OCI-LY3 (cell line): Measurements from ENCODE around the gene GRHPR.

Source experiments
- H2AFZ ChIP-seq: fragments of 200-600, 300-600 bp; shearing (Covaris generic); 2 replicates; pipeline ENCODE4 v1.6.0; 2014; ENCODE audit warnings: antibody characterized with exemption, low read depth, low read length
- H3K27ac ChIP-seq: fragments of 200-600, 300-600 bp; sonication (generic); 2 replicates; pipeline ENCODE4 v1.5.1; 2014; ENCODE audit warnings: mild to moderate bottlenecking, low read length, moderate library complexity, mixed read lengths
- H3K27me3 ChIP-seq: fragments of 200-600, 300-600 bp; sonication (generic); 2 replicates; pipeline ENCODE4 v1.6.1; 2014; ENCODE audit warnings: low read depth, low read length, mixed read lengths
- H3K36me3 ChIP-seq: fragments of 200-600, 300-600 bp; sonication (generic); replicated peaks from 2 replicates; pipeline ENCODE3; 2014; ENCODE audit warnings: low read depth, low read length, mixed read lengths
- H3K4me1 ChIP-seq: fragments of 300-600, 200-600 bp; sonication (generic); 2 replicates; pipeline ENCODE4 v1.6.1; 2014; ENCODE audit warnings: low read length, mixed read lengths
- H3K4me2 ChIP-seq: fragments of 200-600, 300-600 bp; sonication (generic); 2 replicates; pipeline ENCODE4 v1.6.1; 2014; ENCODE audit warnings: low read length, mixed read lengths
- H3K4me3 ChIP-seq: fragments of 300-600, 200-600 bp; sonication (generic); 2 replicates; pipeline ENCODE4 v1.5.1; 2014; ENCODE audit warnings: antibody characterized with exemption, mild to moderate bottlenecking, low read length, moderate library complexity
- H3K79me2 ChIP-seq: fragments of 300-600, 200-600 bp; shearing (Covaris generic); 2 replicates; pipeline ENCODE4 v1.6.1; 2014; ENCODE audit warnings: mild to moderate bottlenecking, low read length, mixed read lengths
- H3K9ac ChIP-seq: fragments of 300-600, 200-600 bp; shearing (Covaris generic); 2 replicates; pipeline ENCODE4 v1.6.0; 2014; ENCODE audit warnings: mild to moderate bottlenecking, low read length, moderate library complexity
- H3K9me3 ChIP-seq: fragments of 200-600, 300-600 bp; shearing (Covaris generic); 2 replicates; pipeline ENCODE4 v1.6.1; 2014; ENCODE audit warnings: low read length, mixed read lengths; ENCODE audit not compliant: insufficient read depth
- H4K20me1 ChIP-seq: fragments of 200-600, 300-600 bp; sonication (generic); 2 replicates; pipeline ENCODE4 v1.6.1; 2016; ENCODE audit warnings: low read length, mixed read lengths; ENCODE audit not compliant: insufficient read depth
- EZH2phosphoT487 ChIP-seq: fragments of 200-600 bp; shearing (Covaris generic); IDR thresholded peaks from 2 replicates; pipeline ENCODE4 v1.6.1; 2018; ENCODE audit warnings: antibody characterized with exemption, mixed run types, low read depth
- TF ChIP-seq, protein P1 (sequence below): fragments of 200-600, 300-600 bp; sonication (generic); IDR thresholded peaks from 2 replicates; pipeline ENCODE4 v1.5.1; 2014; ENCODE audit warnings: antibody characterized with exemption, low read length, low read depth

The GRHPR gene

DNA sequence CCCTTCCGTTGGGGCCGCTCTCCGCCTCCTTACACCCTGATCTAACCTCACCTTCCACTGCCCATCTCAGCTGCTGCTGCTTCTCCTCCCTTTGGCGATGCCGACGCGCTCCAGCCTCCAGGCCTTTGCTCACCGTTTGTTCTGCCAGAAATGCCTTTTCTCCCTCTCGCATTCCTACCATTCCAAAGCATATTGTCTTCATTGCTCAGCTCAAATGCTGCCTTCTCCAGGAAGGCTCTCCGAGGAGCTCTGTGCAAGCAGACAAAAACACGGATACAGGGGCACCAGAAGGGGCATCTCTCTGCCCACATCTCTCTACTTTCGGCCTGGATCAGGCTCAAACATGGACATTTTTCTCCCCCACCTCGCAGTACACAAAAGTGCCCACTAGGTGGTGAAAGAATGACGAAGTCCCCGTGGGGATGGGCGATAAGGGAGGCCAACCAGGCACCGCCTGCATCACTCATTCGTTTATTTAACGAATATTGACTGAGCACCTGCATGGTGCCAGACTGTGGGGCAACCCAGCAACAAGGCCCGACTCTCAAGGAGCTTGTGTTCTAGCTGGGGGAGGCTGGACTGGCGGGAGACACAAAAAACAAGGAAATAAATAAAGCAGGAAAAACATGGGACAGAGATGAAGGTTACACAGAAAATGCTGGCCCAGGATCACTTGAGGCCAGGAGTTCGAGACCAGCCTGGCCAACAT lies 7.3 kb upstream of the GRHPR start:
- peaks cover 23% of the 10 kb centered on the region for H3K79me2 ChIP-seq
- H4K20me1 ChIP-seq, result no peaks in the 10 kb centered on the region
- H2AFZ ChIP-seq, result peak overlapping the region; percentile 16; the same call in 1 of the 2 replicates
- H3K9ac ChIP-seq, result peak overlapping the region; percentile 99
- peak overlapping the region; percentile 66 for H3K4me3 ChIP-seq
- peaks cover 82% of the 10 kb centered on the region for H3K4me1 ChIP-seq
- no peaks in the 10 kb centered on the region for H3K27me3 ChIP-seq
- no peak for TF ChIP-seq EZH2phosphoT487
- TF ChIP-seq, protein P1, sequence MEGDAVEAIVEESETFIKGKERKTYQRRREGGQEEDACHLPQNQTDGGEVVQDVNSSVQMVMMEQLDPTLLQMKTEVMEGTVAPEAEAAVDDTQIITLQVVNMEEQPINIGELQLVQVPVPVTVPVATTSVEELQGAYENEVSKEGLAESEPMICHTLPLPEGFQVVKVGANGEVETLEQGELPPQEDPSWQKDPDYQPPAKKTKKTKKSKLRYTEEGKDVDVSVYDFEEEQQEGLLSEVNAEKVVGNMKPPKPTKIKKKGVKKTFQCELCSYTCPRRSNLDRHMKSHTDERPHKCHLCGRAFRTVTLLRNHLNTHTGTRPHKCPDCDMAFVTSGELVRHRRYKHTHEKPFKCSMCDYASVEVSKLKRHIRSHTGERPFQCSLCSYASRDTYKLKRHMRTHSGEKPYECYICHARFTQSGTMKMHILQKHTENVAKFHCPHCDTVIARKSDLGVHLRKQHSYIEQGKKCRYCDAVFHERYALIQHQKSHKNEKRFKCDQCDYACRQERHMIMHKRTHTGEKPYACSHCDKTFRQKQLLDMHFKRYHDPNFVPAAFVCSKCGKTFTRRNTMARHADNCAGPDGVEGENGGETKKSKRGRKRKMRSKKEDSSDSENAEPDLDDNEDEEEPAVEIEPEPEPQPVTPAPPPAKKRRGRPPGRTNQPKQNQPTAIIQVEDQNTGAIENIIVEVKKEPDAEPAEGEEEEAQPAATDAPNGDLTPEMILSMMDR, result peak; percentile 72
- no peaks in the 10 kb centered on the region; the same call in 1 of the 2 replicates for H3K9me3 ChIP-seq
- no peaks in the 10 kb centered on the region for H3K36me3 ChIP-seq
- H3K4me2 ChIP-seq, result peak overlapping the region; percentile 86
- H3K27ac ChIP-seq, result peak overlapping the region; percentile 99

DNA sequence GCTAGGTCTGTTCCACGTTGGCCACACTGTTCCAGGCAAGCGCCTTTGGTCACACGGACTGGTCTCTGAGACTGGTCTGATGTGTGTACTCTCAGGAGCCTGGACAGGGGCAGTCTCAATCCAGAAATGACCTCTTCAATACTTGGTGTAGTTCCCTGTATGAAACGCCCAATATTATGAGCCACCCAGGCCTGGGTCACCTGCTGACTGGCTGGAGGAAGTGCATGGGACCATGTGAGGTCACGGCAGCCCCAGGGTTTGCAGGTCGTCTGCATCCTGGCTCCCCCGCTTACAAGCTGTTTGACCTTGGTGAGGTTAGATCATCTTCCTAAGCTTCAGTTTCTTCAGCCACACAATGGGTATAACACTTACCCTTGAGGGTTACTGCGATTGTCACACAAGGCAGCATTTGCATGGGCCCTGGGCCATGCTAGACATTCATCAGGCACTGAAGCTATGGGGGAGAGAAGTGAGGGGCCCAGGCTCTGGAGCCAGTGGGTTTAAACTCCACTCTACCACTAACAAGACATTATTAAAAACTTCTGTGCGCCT lies 5.2 kb upstream of the GRHPR start:
- Histone ChIP-seq H4K20me1 (no peaks in the 10 kb centered on the region), H3K4me2 (no peak overlapping the region), H3K9ac (no peak overlapping the region), H3K79me2 (peaks cover 25% of the 10 kb centered on the region), H3K27me3 (no peaks in the 10 kb centered on the region), H2AFZ (no peak overlapping the region), H3K4me3 (no peak overlapping the region), H3K27ac (no peak overlapping the region), H3K4me1 (peaks cover 73% of the 10 kb centered on the region), H3K9me3 (no peaks in the 10 kb centered on the region), H3K36me3 (no peaks in the 10 kb centered on the region)
- TF ChIP-seq EZH2phosphoT487, result no peak
- TF ChIP-seq, protein P1, result no peak

DNA sequence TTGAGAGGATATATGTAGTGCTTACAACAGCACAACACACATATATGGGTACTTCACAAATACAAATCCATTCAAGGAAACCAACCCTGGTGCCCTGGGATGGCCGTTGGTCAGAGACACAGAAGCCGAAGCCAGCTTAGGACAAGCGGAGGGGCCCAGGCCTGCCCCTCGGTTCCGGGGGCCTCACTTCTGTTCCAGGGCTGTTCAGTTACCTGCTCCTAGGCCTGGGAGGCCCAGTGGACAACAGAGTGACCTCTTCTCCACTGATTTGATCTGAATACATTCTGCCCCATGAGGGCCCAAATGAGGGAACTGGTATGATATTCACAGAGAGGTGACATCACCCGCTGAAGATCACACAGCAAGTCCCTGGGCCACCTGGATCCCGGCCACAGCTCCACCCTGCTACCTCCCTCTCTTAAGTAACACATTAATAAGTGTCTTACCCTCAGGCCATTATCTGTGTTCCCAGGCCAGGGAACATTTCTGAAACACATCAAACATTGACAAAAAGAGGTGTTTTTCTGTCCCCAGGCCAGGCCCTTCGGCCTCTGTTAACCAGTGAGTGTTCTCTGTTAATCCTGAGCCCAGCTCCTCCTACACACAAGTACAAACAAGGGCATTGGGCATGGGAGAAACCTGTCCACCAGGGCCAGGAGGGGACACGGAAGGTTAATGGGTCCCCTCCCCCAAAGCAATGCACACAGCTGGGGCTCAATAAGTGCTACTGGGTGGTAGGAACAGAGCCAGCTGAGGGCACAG lies 4.5 kb upstream of the GRHPR start:
- Histone ChIP-seq H3K9me3 (no peaks in the 10 kb centered on the region), H3K4me1 (peaks cover 66% of the 10 kb centered on the region), H3K27me3 (no peaks in the 10 kb centered on the region), H4K20me1 (no peaks in the 10 kb centered on the region), H3K79me2 (peaks cover 26% of the 10 kb centered on the region), H3K27ac (no peak overlapping the region), H3K36me3 (no peaks in the 10 kb centered on the region), H3K9ac (no peak overlapping the region), H2AFZ (no peak overlapping the region), H3K4me2 (no peak overlapping the region), H3K4me3 (no peak overlapping the region)
- TF ChIP-seq EZH2phosphoT487, result no peak
- TF ChIP-seq, protein P1, result no peak

DNA sequence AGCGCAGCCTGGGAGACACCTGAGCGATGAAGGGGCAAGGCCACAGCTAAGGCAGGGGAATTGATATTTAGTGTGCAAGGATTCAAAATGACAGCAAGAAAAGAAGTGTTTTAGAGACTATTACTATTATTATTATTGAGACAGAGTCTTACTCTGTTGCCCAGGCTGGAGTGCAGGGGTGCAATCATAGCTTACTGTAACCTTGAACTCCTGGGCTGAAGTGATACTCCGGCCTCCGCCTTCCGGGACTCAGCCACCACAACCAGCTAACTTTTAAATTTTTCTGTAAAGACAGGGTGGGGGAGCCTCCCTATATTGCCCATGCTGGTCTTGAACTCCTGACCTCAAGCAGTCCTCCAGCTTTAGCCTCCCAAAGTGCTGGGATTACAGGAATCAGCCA lies 3.3 kb upstream of the GRHPR start:
- no peak overlapping the region for H3K4me2 ChIP-seq
- peaks cover 7% of the 10 kb centered on the region; the same call in 1 of the 2 replicates for H4K20me1 ChIP-seq
- H3K9ac ChIP-seq, result no peak overlapping the region
- TF ChIP-seq, protein P1, result no peak
- TF ChIP-seq EZH2phosphoT487, result no peak
- no peak overlapping the region for H3K27ac ChIP-seq
- peaks cover 27% of the 10 kb centered on the region for H3K79me2 ChIP-seq
- no peaks in the 10 kb centered on the region for H3K9me3 ChIP-seq
- H3K4me1 ChIP-seq, result peaks cover 63% of the 10 kb centered on the region
- no peak overlapping the region for H3K4me3 ChIP-seq
- H3K36me3 ChIP-seq, result peaks cover 8% of the 10 kb centered on the region
- no peak overlapping the region for H2AFZ ChIP-seq
- no peaks in the 10 kb centered on the region for H3K27me3 ChIP-seq
